Lower leg skin (tissue), 3 donors: ENCODE measurements around the gene MYRIP.

Experiments used
- POLR2A ChIP-seq, 2 donors: fragments of 450-650 bp; IDR thresholded peaks; one replicate each; pipeline ENCODE4 v1.6.1; 2016 to 2017; ENCODE audit warnings: antibody characterized with exemption in 2 of 2, mild to moderate bottlenecking in 1 of 2, moderate library complexity in 1 of 2
- TF ChIP-seq, protein P1 (sequence below), 3 donors: fragments of 450-650 bp; IDR thresholded peaks; one replicate each; pipeline ENCODE4 v1.5.1; 2016; ENCODE audit warnings: antibody characterized with exemption in 3 of 3, mild to moderate bottlenecking in 3 of 3, moderate library complexity in 2 of 3

- TF ChIP-seq, protein P1, sequence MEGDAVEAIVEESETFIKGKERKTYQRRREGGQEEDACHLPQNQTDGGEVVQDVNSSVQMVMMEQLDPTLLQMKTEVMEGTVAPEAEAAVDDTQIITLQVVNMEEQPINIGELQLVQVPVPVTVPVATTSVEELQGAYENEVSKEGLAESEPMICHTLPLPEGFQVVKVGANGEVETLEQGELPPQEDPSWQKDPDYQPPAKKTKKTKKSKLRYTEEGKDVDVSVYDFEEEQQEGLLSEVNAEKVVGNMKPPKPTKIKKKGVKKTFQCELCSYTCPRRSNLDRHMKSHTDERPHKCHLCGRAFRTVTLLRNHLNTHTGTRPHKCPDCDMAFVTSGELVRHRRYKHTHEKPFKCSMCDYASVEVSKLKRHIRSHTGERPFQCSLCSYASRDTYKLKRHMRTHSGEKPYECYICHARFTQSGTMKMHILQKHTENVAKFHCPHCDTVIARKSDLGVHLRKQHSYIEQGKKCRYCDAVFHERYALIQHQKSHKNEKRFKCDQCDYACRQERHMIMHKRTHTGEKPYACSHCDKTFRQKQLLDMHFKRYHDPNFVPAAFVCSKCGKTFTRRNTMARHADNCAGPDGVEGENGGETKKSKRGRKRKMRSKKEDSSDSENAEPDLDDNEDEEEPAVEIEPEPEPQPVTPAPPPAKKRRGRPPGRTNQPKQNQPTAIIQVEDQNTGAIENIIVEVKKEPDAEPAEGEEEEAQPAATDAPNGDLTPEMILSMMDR (IDR thresholded peaks at IDR 0.05) = no peak
- TF ChIP-seq POLR2A (IDR thresholded peaks at IDR 0.05) = no peak
These were observed 420.0 kb downstream of the MYRIP start for GRCh38 chr3:40229386-40229785.
